Small intestine (tissue), 7 donors: Measurements from ENCODE around the gene TM2D3. TPM values are rescaled to one million over a fixed set of nuclear protein-coding genes. Genes with fewer than 3 reads are reported as not detected.
A peak's percentile ranks its signal among the peaks of the same experiment; 100 is the strongest.

Experiments
- DNase-seq, 2 donors: peaks; one replicate each; pipeline versions ENCODE4 v3.0.0 to v3.0.0-alpha.2; 2013
- FAIRE-seq: peaks from 2 replicates; lab custom pipeline; 2012; peaks lifted over from hg19 to GRCh38; lab: Jason Lieb, UNC
- H3K27ac ChIP-seq, 3 donors: one replicate each; pipeline ENCODE4 v1.5.1; 2013; ENCODE audit warnings: low read length in 2 of 3, mild to moderate bottlenecking in 2 of 3, control low read depth in 1 of 3, inconsistent platforms in 1 of 3, low read depth in 1 of 3, moderate library complexity in 1 of 3
- H3K27me3 ChIP-seq, 3 donors: one replicate each; pipeline ENCODE4 v1.6.1; 2013; ENCODE audit warnings: low read length in 3 of 3, inconsistent platforms in 1 of 3; ENCODE audit not compliant: control insufficient read depth in 3 of 3, insufficient read depth in 3 of 3
- H3K36me3 ChIP-seq, 3 donors: one replicate each; pipeline ENCODE4 v1.6.1; 2013; ENCODE audit warnings: low read length in 3 of 3, inconsistent platforms in 1 of 3, low read depth in 1 of 3, mild to moderate bottlenecking in 1 of 3, moderate library complexity in 1 of 3; ENCODE audit not compliant: control insufficient read depth in 3 of 3, insufficient read depth in 2 of 3
- H3K4me1 ChIP-seq, 3 donors: one replicate each; pipeline ENCODE4 v1.6.1; 2013; ENCODE audit warnings: low read length in 2 of 3, inconsistent platforms in 1 of 3, low read depth in 1 of 3, mild to moderate bottlenecking in 1 of 3, moderate library complexity in 1 of 3; ENCODE audit not compliant: control insufficient read depth in 3 of 3, insufficient read depth in 2 of 3
- H3K4me3 ChIP-seq, 3 donors: one replicate each; pipeline ENCODE4 v1.5.1; 2013; ENCODE audit warnings: low read length in 3 of 3, control low read depth in 1 of 3, inconsistent platforms in 1 of 3, low read depth in 1 of 3, mild to moderate bottlenecking in 1 of 3, moderate library complexity in 1 of 3
- H3K9me3 ChIP-seq, 2 donors: one replicate each; pipeline ENCODE4 v1.6.1; 2013; ENCODE audit warnings: low read depth in 1 of 2, low read length in 1 of 2; ENCODE audit not compliant: control insufficient read depth in 2 of 2, insufficient read depth in 1 of 2
- WGBS, 3 donors: extraction: QIAGEN DNeasy Blood & Tissue Kit; methylation state at CpG; one replicate each; pipeline ENCODE4 v1.1.7; 2013; 5-methylcytosine and 5-hydroxymethylcytosine counted together
- polyA plus RNA-seq, 4 donors: library from polyadenylated mRNA; stranded (reverse) in 3 of 4; unstranded in 1 of 4; fragments of 200-250 nt in 3 of 4; fragments of 120-200 nt in 1 of 4; gene quantifications; one replicate each; pipeline versions ENCODE4 v1.2.1 to v1.2.3, GENCODE V29; 2013
- donor health status: healthy with polysubstance abuse.
- donor health status: control.
- donor health status: control.
- donor health status: Bipolar disorder and iron deficiency.
- donor health status: healthy.

The TM2D3 gene
- polyA plus RNA-seq, 4 donors, result 19.0 to 47.6 (median 31.5) TPM

GRCh38 chr15:101686718-101687117 is 34.5 kb upstream of the TM2D3 start:
- FAIRE-seq, result no peak
- H3K4me1 ChIP-seq, result no peaks in the 10 kb centered on the region
- 79 to 97% (median 96%) methylated on average over 2 of the region's 2 CpGs for WGBS, 3 donors
- no peak for DNase-seq
- no peaks in the 10 kb centered on the region for H3K27me3 ChIP-seq
- H3K36me3 ChIP-seq, result peaks cover 2 to 7% (median 6%) of the 10 kb centered on the region in 3 donors
- H3K9me3 ChIP-seq, result no peaks in the 10 kb centered on the region
- no peak overlapping the region for H3K4me3 ChIP-seq
- H3K27ac ChIP-seq, result no peak overlapping the region

DNA sequence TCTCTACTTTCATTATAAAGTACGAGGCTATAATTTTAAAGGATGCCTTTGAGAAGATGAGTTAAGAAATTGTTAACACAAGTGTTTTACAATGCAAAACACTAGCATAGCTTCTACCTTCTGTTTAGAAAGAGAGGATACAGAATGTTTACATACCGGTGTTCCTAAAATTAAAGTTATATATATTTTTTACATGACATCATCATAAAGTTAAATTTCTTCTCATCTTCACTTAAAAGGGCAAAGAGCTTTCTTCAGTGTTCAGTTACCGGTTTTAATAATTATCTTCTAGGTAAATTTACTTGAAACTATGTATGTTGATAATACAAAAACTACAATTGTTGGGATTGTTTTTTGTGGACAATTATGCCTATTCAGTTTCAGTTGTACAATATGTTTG is 32.7 kb upstream of the TM2D3 start:
- H3K27me3 ChIP-seq, result no peaks in the 10 kb centered on the region
- no peak overlapping the region for H3K27ac ChIP-seq
- DNase-seq, result no peak
- 85 to 97% (median 92%) methylated on average over 3 of the region's 3 CpGs for WGBS, 3 donors
- H3K9me3 ChIP-seq, result no peaks in the 10 kb centered on the region
- peaks cover 2 to 8% (median 6%) of the 10 kb centered on the region in 3 donors for H3K36me3 ChIP-seq
- peaks cover 0 to 2% (median 0%) of the 10 kb centered on the region in 3 donors for H3K4me1 ChIP-seq
- no peak overlapping the region for H3K4me3 ChIP-seq
- FAIRE-seq, result no peak

DNA sequence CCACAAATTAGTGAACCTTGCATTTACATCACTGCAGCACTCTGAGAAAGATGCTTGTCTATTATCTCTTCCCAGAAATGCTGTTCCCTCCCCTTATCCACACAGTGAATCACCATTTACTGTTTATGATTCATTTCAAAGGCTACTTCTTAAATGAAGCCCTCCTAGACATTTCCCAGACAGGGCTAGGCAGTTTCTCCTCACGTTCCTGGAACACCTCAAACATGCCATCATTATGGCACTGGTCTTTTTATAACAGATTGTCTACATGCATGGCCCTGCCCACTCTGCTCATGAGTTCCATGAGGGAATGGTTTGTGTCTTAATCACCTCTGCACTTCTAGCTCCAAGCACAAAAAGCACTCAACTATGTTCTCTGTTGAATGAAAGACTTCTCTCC is 32.2 kb upstream of the TM2D3 start:
- no peaks in the 10 kb centered on the region for H3K9me3 ChIP-seq
- H3K27me3 ChIP-seq, result no peaks in the 10 kb centered on the region
- no peak for DNase-seq
- H3K36me3 ChIP-seq, result peaks cover 2 to 6% (median 5%) of the 10 kb centered on the region in 3 donors
- H3K27ac ChIP-seq, result no peak overlapping the region
- FAIRE-seq, result no peak
- 62 to 71% (median 67%) methylated on average over 1 of the region's 1 CpG for WGBS, 3 donors
- H3K4me3 ChIP-seq, result no peak overlapping the region
- peaks cover 0 to 2% (median 0%) of the 10 kb centered on the region in 3 donors for H3K4me1 ChIP-seq

GRCh38 chr15:101679806-101680205 is 27.6 kb upstream of the TM2D3 start:
- DNase-seq (peak; percentile 40 to 88), FAIRE-seq (no peak)
- H3K36me3 ChIP-seq, result peaks cover 2 to 15% (median 8%) of the 10 kb centered on the region in 3 donors
- H3K27ac ChIP-seq, result peak overlapping the region in 1 of 3 donors; percentile 72
- no peaks in the 10 kb centered on the region for H3K9me3 ChIP-seq
- 23 to 62% (median 48%) methylated on average over 2 of the region's 2 CpGs for WGBS, 3 donors
- peaks cover 0 to 2% (median 0%) of the 10 kb centered on the region in 3 donors for H3K4me1 ChIP-seq
- no peak overlapping the region for H3K4me3 ChIP-seq
- no peaks in the 10 kb centered on the region for H3K27me3 ChIP-seq

- peaks cover 2 to 31% (median 9%) of the 10 kb centered on the region in 3 donors for H3K36me3 ChIP-seq
Measured at GRCh38 chr15:101676921-101677329, 24.7 kb upstream of the TM2D3 start.

GRCh38 chr15:101675796-101676582 is 23.8 kb upstream of the TM2D3 start:
- 69 to 89% (median 84%) methylated on average over 16 of the region's 16 CpGs for WGBS, 3 donors

More at GRCh38 chr15:101676921-101677329, 24.7 kb upstream of the TM2D3 start:
- 79 to 92% (median 91%) methylated on average over 4 of the region's 4 CpGs for WGBS, 3 donors
- DNase-seq, result no peak
- no peaks in the 10 kb centered on the region for H3K27me3 ChIP-seq
- no peak overlapping the region for H3K27ac ChIP-seq
- H3K4me1 ChIP-seq, result peaks cover 0 to 2% (median 0%) of the 10 kb centered on the region in 3 donors
- FAIRE-seq, result no peak
- H3K4me3 ChIP-seq, result no peak overlapping the region
- no peaks in the 10 kb centered on the region for H3K9me3 ChIP-seq

GRCh38 chr15:101675015-101675414 is 22.8 kb upstream of the TM2D3 start:
- WGBS, 3 donors, result 80 to 87% (median 85%) methylated on average over 5 of the region's 5 CpGs

More at GRCh38 chr15:101675796-101676582, 23.8 kb upstream of the TM2D3 start:
- FAIRE-seq (no peak), DNase-seq (no peak)
- H3K27me3 ChIP-seq, result no peaks in the 10 kb centered on the region
- no peak overlapping the region for H3K4me3 ChIP-seq
- peak overlapping the region in 1 of 3 donors; percentile 29 for H3K27ac ChIP-seq
- H3K4me1 ChIP-seq, result peaks cover 0 to 2% (median 0%) of the 10 kb centered on the region in 3 donors
- H3K9me3 ChIP-seq, result no peaks in the 10 kb centered on the region
- peaks cover 3 to 30% (median 8%) of the 10 kb centered on the region in 3 donors for H3K36me3 ChIP-seq

DNA sequence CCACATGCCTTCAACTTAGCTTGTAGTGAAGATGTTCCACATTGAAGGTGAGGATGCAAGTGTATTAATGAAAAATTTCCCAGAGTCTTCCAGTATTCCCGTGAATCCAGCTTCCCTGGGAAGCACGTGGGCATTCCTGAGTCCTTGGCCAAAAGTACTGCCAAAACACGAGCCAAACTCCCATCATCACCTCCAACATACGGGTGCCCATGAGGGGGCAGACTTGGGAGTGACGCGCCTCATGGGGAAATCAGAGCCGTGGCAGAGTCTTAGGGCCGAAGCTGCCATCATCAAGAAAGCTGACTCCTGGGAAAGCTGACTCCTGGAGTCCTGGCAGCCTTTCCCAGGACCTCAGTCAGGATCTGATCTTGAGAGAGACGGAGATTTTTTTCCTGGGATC is 20.1 kb upstream of the TM2D3 start:
- no peak overlapping the region for H3K27ac ChIP-seq
- no peaks in the 10 kb centered on the region for H3K4me1 ChIP-seq
- peaks cover 0 to 4% of the 10 kb centered on the region in 2 donors for H3K9me3 ChIP-seq
- H3K36me3 ChIP-seq, result peaks cover 3 to 33% (median 9%) of the 10 kb centered on the region in 3 donors
- 87 to 91% (median 90%) methylated on average over 9 of the region's 9 CpGs for WGBS, 3 donors
- no peaks in the 10 kb centered on the region for H3K27me3 ChIP-seq
- DNase-seq (no peak), FAIRE-seq (no peak)
- no peak overlapping the region for H3K4me3 ChIP-seq

More at GRCh38 chr15:101675015-101675414, 22.8 kb upstream of the TM2D3 start:
- Histone ChIP-seq H3K36me3 (peaks cover 3 to 33% (median 9%) of the 10 kb centered on the region in 3 donors), H3K4me1 (no peaks in the 10 kb centered on the region), H3K9me3 (no peaks in the 10 kb centered on the region), H3K27me3 (no peaks in the 10 kb centered on the region), H3K27ac (no peak overlapping the region), H3K4me3 (no peak overlapping the region)
- DNase-seq (no peak), FAIRE-seq (no peak)
